Right lobe of liver (tissue), 6 donors: ENCODE data around the gene ZNF177. TPM values are rescaled to one million over a fixed set of nuclear protein-coding genes. Genes with fewer than 3 reads are reported as not detected.

Experiments
- ATAC-seq, 4 donors: fragments of 200-7000 bp; cut with Tn5 transposase; one replicate each; pipeline ENCODE4 v1.9.1; 2020; ENCODE audit warnings: mild to moderate bottlenecking in 4 of 4, moderate library complexity in 4 of 4
- DNase-seq, 3 donors: peaks; one replicate each; pipeline ENCODE4 v3.0.0-alpha.2; 2020
- H3K27ac ChIP-seq, 3 donors: fragments of 200-600 bp; one replicate each; pipeline ENCODE4 v1.8.0; 2022
- H3K27me3 ChIP-seq, 2 donors: fragments of 200-600 bp; one replicate each; pipeline ENCODE4 v1.8.0; 2022
- H3K36me3 ChIP-seq, 4 donors: fragments of 200-600 bp; sonication (generic) in 1 of 4; one replicate each; pipeline versions ENCODE4 v1.5.1 to v1.8.0; 2017 to 2022; ENCODE audit warnings: control low read depth in 1 of 4
- H3K4me1 ChIP-seq, 4 donors: fragments of 200-600 bp; sonication (generic) in 1 of 4; one replicate each; pipeline versions ENCODE4 v1.5.1 to v1.8.0; 2017 to 2022; ENCODE audit warnings: control low read depth in 1 of 4
- H3K4me3 ChIP-seq, 3 donors: fragments of 200-600 bp; one replicate each; pipeline ENCODE4 v1.8.0; 2022
- H3K9me3 ChIP-seq, 4 donors: fragments of 200-600 bp; sonication (generic) in 1 of 4; one replicate each; pipeline versions ENCODE4 v1.5.1 to v1.8.0; 2017 to 2022; ENCODE audit warnings: control low read depth in 1 of 4
- POLR2A ChIP-seq: fragments of 450-650 bp; IDR thresholded peaks from one replicate; pipeline ENCODE4 v1.6.1; 2017; ENCODE audit warnings: antibody characterized with exemption, mild to moderate bottlenecking
- WGBS: methylation state at CpG from one replicate; pipeline ENCODE4 v1.1.6; 2018; ENCODE audit warnings: low coverage, low lambda C conversion rate; ENCODE audit not compliant: insufficient coverage; ENCODE audit errors: missing lambda C conversion rate; 5-methylcytosine and 5-hydroxymethylcytosine counted together
- intact Hi-C, 2 donors: fragments of 100-400 bp; cut with DNase I; formaldehyde crosslinking; loops; one replicate each; pipeline versions ENCODE4 v1.11.2 to v1.14.1; 2022
- total RNA-seq, 6 experiments: library from RNA; depleted of rRNA in 2 of 6; stranded (reverse); fragments of >200 nt in 2 of 6; fragmentation: NEBNext Ultra II Directional in 3 of 6; extraction: Animal tissue kit (Norgen Biotek cat#: 25700) in 3 of 6; gene quantifications; one replicate each; pipeline versions ENCODE4 v1.1.0 to v1.2.4, GENCODE V29; 2016 to 2023
- TF ChIP-seq, protein P1 (sequence below), 4 donors: fragments of 200-600 bp in 3 of 4; fragments of 450-650 bp in 1 of 4; IDR thresholded peaks; one replicate each; pipeline versions ENCODE4 v1.5.1 to v1.8.0; 2016 to 2022; ENCODE audit warnings: antibody characterized with exemption in 4 of 4, mild to moderate bottlenecking in 2 of 4
- donor health status: DM: no; HTN: yes; CAD: no.
- donor health status: DM: no; HTN: no; CAD: no.
- donor health status: DM: no; HTN: no; CAD: no.
- donor health status: DM: no; HTN: yes; CAD: no.
- donor health status: DM: no; HTN: yes; CAD: no.

Gene ZNF177
- total RNA-seq, 6 experiments from 2014 or later, result 0.18 to 0.66 (median 0.61) TPM; not detected in 1

DNA sequence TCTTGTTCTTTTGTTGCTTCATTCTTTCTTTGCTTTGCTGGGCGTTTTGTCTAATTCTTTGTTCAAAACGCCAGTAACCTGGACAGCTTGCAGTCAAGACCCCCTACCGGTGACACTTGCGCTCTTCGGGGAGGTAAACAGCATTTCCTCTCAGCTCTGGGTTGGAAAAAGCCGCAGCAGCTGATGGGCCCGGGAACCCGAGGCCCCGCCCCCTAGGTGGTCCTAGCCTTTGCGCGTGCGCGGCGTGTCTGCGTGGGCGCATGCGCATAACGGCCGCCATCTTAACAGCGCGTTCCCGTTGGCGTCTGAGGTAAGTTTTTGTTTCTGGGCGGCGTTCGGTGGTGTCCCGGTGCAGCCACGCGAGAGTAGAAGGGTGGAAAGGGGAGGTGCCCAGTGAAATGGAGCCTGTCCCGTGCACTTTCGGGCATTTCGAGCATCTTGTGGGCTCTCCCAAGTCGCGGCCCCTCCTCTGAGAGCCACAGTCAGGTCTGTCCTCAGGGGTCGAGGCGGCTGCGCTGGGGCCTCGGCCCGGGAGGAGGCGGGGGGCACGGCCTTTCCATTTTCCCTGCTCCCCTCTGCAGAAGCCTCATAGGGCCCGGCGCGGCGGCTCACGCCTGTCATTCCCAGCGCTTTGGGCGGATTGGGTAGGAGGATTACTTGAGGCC, 38.8 kb upstream of the ZNF177 start, which contains the start of gene ZNF559:
ZNF559 (plus strand) TSS at position 261 of the 665 bp plus-strand sequence. CDS start 14,371 bp downstream, outside the sequence.
- Histone ChIP-seq H3K27me3 (no peaks in the 10 kb centered on the region), H3K27ac (peak within 1 kb of the TSS; percentile 52 to 69 (median 62)), H3K4me1 (no peaks in the 10 kb centered on the region), H3K9me3 (peaks cover 0 to 34% (median 6%) of the 10 kb centered on the region in 4 donors), H3K4me3 (peak within 1 kb of the TSS; percentile 64 to 83 (median 82)), H3K36me3 (peaks cover 0 to 2% (median 0%) of the 10 kb centered on the region in 4 donors)
- peak; percentile 94 to 98 (median 98) for ATAC-seq
- TF ChIP-seq POLR2A, result no peak
- TF ChIP-seq, protein P1, sequence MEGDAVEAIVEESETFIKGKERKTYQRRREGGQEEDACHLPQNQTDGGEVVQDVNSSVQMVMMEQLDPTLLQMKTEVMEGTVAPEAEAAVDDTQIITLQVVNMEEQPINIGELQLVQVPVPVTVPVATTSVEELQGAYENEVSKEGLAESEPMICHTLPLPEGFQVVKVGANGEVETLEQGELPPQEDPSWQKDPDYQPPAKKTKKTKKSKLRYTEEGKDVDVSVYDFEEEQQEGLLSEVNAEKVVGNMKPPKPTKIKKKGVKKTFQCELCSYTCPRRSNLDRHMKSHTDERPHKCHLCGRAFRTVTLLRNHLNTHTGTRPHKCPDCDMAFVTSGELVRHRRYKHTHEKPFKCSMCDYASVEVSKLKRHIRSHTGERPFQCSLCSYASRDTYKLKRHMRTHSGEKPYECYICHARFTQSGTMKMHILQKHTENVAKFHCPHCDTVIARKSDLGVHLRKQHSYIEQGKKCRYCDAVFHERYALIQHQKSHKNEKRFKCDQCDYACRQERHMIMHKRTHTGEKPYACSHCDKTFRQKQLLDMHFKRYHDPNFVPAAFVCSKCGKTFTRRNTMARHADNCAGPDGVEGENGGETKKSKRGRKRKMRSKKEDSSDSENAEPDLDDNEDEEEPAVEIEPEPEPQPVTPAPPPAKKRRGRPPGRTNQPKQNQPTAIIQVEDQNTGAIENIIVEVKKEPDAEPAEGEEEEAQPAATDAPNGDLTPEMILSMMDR (IDR thresholded peaks at IDR 0.05), result peak in 2 of 4 donors; percentile 12 to 24
- 2% methylated on average over 28 of the region's 48 CpGs for WGBS
- peak; percentile 90 to 93 (median 91) for DNase-seq
- intact Hi-C loops, result no loop called here

DNA sequence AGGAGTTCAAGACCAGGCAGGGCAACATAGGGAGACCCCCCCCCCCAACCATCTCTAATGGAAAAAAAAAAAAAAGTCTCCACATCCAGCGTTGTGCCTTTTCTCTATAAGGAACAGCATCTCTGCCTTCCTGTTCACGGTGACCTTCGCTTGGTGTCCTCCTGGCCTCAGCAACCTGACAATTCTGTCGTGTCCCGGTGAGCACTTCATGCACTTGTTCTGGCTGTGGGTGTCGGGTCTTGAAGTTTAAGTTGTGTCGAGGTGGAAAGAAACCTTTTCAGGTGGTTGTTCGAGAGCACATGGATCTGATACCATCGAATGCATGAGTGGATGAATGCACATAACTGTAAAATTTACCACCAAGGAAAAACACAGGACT, 38.2 kb upstream of the ZNF177 start:
- Histone ChIP-seq H3K9me3 (peaks cover 0 to 40% (median 9%) of the 10 kb centered on the region in 4 donors), H3K27me3 (no peaks in the 10 kb centered on the region), H3K27ac (peak overlapping the region in 2 of 3 donors; percentile 52 to 69), H3K36me3 (peaks cover 0 to 2% (median 0%) of the 10 kb centered on the region in 4 donors), H3K4me1 (no peaks in the 10 kb centered on the region), H3K4me3 (peak overlapping the region; percentile 64 to 83 (median 82))
- intact Hi-C loops, result no loop called here
- WGBS, result 46% methylated on average over 9 of the region's 9 CpGs
- TF ChIP-seq, protein P1 (IDR thresholded peaks at IDR 0.05), result no peak
- no peak for TF ChIP-seq POLR2A
- DNase-seq (no peak), ATAC-seq (no peak)

DNA sequence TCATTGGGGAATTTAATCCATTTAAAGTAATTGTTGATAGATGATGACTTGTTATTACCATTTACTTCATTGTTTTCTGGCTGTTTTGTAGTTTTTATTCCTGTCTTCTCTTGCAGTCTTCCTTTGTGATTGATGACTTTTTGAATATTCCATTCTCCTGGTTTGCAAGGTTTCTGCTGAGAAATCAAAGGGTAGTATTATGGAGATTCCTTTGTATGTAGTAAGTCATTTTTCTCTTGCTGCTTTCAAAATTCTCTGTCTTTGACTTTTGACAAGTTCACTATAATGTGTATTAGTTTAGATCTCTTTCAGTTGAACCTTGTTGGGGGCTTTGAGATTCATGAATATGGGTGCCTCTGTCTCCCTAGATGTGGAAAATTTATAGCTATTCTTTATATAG, 32.8 kb upstream of the ZNF177 start:
- no peak for DNase-seq
- Histone ChIP-seq H3K27ac (no peak overlapping the region), H3K4me3 (no peak overlapping the region), H3K4me1 (no peaks in the 10 kb centered on the region), H3K9me3 (peaks cover 0 to 69% (median 25%) of the 10 kb centered on the region in 4 donors), H3K36me3 (peaks cover 0 to 3% (median 0%) of the 10 kb centered on the region in 4 donors), H3K27me3 (no peaks in the 10 kb centered on the region)
- TF ChIP-seq POLR2A, result no peak
- TF ChIP-seq, protein P1 (IDR thresholded peaks at IDR 0.05), result no peak
- ATAC-seq, result no peak
- intact Hi-C loops, result no loop called here

DNA sequence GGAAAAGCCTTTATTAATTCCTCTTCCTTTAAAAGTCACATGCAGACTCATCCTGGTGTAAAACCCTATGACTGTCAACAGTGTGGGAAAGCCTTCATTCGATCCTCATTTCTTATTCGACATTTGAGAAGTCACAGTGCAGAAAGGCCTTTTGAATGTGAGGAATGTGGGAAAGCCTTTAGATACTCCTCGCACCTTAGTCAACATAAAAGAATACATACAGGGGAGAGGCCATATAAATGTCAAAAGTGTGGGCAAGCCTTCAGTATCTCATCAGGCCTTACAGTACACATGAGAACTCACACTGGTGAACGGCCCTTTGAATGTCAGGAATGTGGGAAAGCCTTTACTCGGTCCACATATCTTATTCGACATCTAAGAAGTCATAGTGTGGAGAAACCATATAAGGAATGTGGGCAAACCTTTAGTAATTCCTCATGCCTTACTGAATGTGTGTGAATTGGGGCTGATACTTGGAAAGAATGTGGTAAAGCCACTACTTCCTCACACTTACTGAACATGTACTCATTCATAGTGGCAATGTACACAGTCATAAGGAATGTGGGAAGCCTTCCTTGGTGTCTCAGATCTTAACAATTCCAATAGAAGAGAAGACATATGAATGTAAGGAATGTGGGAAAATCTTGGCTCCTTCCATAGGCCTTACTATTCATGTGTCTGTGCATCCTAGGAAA, 20.1 kb upstream of the ZNF177 start:
- intact Hi-C loops, result no loop called here
- no peaks in the 10 kb centered on the region for H3K27me3 ChIP-seq
- TF ChIP-seq, protein P1 (IDR thresholded peaks at IDR 0.05), result no peak
- TF ChIP-seq POLR2A, result no peak
- H3K36me3 ChIP-seq, result peaks cover 0 to 26% (median 7%) of the 10 kb centered on the region in 4 donors
- no peak for ATAC-seq
- no peak overlapping the region for H3K4me3 ChIP-seq
- DNase-seq, result no peak
- H3K9me3 ChIP-seq, result peaks cover 0 to 81% (median 26%) of the 10 kb centered on the region in 4 donors
- no peak overlapping the region for H3K27ac ChIP-seq
- WGBS, result 97% methylated on average over 6 of the region's 6 CpGs
- no peaks in the 10 kb centered on the region for H3K4me1 ChIP-seq
